H1 (cell line): ENCODE results near the gene RASSF10. TPM values are rescaled to one million over a fixed set of nuclear protein-coding genes. Genes with fewer than 3 reads are reported as not detected.
A peak's percentile ranks its signal among the peaks of the same experiment; 100 is the strongest.

ENCODE experiments used
- CTCF ChIA-PET: fragments of 300-600 bp; sonication (Branson Sonifier 250); formaldehyde crosslinking; loops from one replicate; lab custom pipeline; 2021; ENCODE audit not compliant: partially characterized antibody; lab: Charles Lee
- POLR2A ChIA-PET: fragments of 300-600 bp; sonication (Branson Sonifier 250); formaldehyde crosslinking; loops from one replicate; lab custom pipeline; 2021; ENCODE audit warnings: inconsistent platforms; ENCODE audit not compliant: partially characterized antibody; lab: Charles Lee
- DNase-seq, 2 experiments: peaks; one replicate each; pipeline versions ENCODE4 v3.0.0 to v3.0.0-alpha.2; 2010 to 2022; ENCODE audit warnings: low spot score in 2 of 2, low read depth in 1 of 2, mixed read lengths in 1 of 2
- FAIRE-seq: peaks from 2 replicates; lab custom pipeline; 2011; peaks lifted over from hg19 to GRCh38; lab: Jason Lieb, UNC
- H2AFZ ChIP-seq: 2 replicates; pipeline ENCODE4 v1.8.1; 2012; ENCODE audit warnings: low read length, inconsistent platforms
- H2AK5ac ChIP-seq: 2 replicates; pipeline ENCODE4 v1.6.1; 2013; ENCODE audit warnings: low read depth, low read length
- H2BK120ac ChIP-seq: replicated peaks from 2 replicates; pipeline ENCODE3; 2013; ENCODE audit warnings: low read depth, low read length, inconsistent platforms
- H2BK12ac ChIP-seq: 2 replicates; pipeline ENCODE4 v1.6.1; 2013; ENCODE audit warnings: low read depth, low read length
- H2BK15ac ChIP-seq: 2 replicates; pipeline ENCODE4 v1.6.1; 2013; ENCODE audit warnings: low read length
- H2BK20ac ChIP-seq: 2 replicates; pipeline ENCODE4 v1.6.1; 2013; ENCODE audit warnings: low read length
- H2BK5ac ChIP-seq: 2 replicates; pipeline ENCODE4 v1.6.1; 2013; ENCODE audit warnings: low read depth, low read length
- H3K14ac ChIP-seq: 2 replicates; pipeline ENCODE4 v1.6.1; 2013; ENCODE audit warnings: inconsistent platforms; ENCODE audit not compliant: insufficient read length
- H3K18ac ChIP-seq: 2 replicates; pipeline ENCODE4 v1.6.1; 2013; ENCODE audit warnings: low read length; ENCODE audit errors: extremely low read depth
- H3K23ac ChIP-seq: 2 replicates; pipeline ENCODE4 v1.6.1; 2013; ENCODE audit warnings: inconsistent platforms; ENCODE audit not compliant: insufficient read length
- H3K23me2 ChIP-seq: 2 replicates; pipeline ENCODE4 v1.6.1; 2013; ENCODE audit warnings: low read depth, low read length
- H3K27ac ChIP-seq: 2 replicates; pipeline ENCODE4 v1.6.1; 2011; ENCODE audit warnings: low read depth, low read length, inconsistent platforms
- H3K27me3 ChIP-seq, 4 experiments: replicated peaks in 1 of 4; 1 replicate in 1 of 4; 2 replicates in 3 of 4; pipeline versions ENCODE4 v1.6.1 to v1.8.1; 2011 to 2013; ENCODE audit warnings: low read length in 3 of 4, mild to moderate bottlenecking in 3 of 4, inconsistent platforms in 2 of 4, mixed read lengths in 2 of 4, moderate library complexity in 1 of 4; ENCODE audit not compliant: control insufficient read depth in 3 of 4, insufficient read depth in 3 of 4; ENCODE audit errors: extremely low read depth in 1 of 4
- H3K36me3 ChIP-seq, 4 experiments: 2 replicates each; pipeline versions ENCODE4 v1.6.1 to v1.8.1; 2011 to 2013; ENCODE audit warnings: mild to moderate bottlenecking in 4 of 4, low read length in 3 of 4, moderate library complexity in 2 of 4, control low read depth in 1 of 4, inconsistent platforms in 1 of 4; ENCODE audit not compliant: insufficient read depth in 4 of 4, control insufficient read depth in 2 of 4
- H3K4ac ChIP-seq: replicated peaks from 2 replicates; pipeline ENCODE3; 2013; ENCODE audit warnings: low read length, low read depth, mixed read lengths, inconsistent platforms; ENCODE audit not compliant: insufficient read length
- H3K4me1 ChIP-seq, 4 experiments: replicated peaks in 1 of 4; 1 replicate in 1 of 4; 2 replicates in 3 of 4; pipeline versions ENCODE4 v1.6.1 to v1.8.1; 2011 to 2013; ENCODE audit warnings: low read length in 3 of 4, inconsistent platforms in 2 of 4, mixed read lengths in 1 of 4; ENCODE audit not compliant: insufficient read depth in 4 of 4, control insufficient read depth in 3 of 4
- H3K4me2 ChIP-seq, 2 experiments: 2 replicates each; pipeline versions ENCODE4 v1.6.1 to v1.8.1; 2011 to 2013; ENCODE audit warnings: low read depth in 2 of 2, low read length in 2 of 2, control low read depth in 1 of 2, inconsistent platforms in 1 of 2, mild to moderate bottlenecking in 1 of 2; ENCODE audit not compliant: insufficient read depth in 1 of 2
- H3K4me3 ChIP-seq, 4 experiments: fragments of 200-600, 300-600 bp in 1 of 4; sonication (generic), shearing (Covaris generic), sonication (Bioruptor Twin) in 1 of 4; 2 replicates each; pipeline versions ENCODE4 v1.5.1 to v1.8.1; 2011 to 2016; ENCODE audit warnings: low read length in 4 of 4, low read depth in 3 of 4, control low read depth in 2 of 4, inconsistent platforms in 2 of 4, mild to moderate bottlenecking in 2 of 4, mixed read lengths in 1 of 4, moderate library complexity in 1 of 4; ENCODE audit not compliant: insufficient read depth in 2 of 4; ENCODE audit errors: extremely low read depth in 1 of 4
- H3K56ac ChIP-seq: replicated peaks from 2 replicates; pipeline ENCODE3; 2013; ENCODE audit warnings: low read depth, mild to moderate bottlenecking, mixed read lengths, low read length, inconsistent platforms; ENCODE audit not compliant: insufficient read length
- H3K79me1 ChIP-seq: 2 replicates; pipeline ENCODE4 v1.6.1; 2013; ENCODE audit warnings: low read depth, low read length, control low read depth
- H3K79me2 ChIP-seq, 2 experiments: 2 replicates each; pipeline versions ENCODE4 v1.6.1 to v1.8.1; 2012 to 2013; ENCODE audit warnings: low read length in 2 of 2, mild to moderate bottlenecking in 2 of 2, inconsistent platforms in 1 of 2; ENCODE audit not compliant: insufficient read depth in 2 of 2, control insufficient read depth in 1 of 2
- H3K9ac ChIP-seq, 4 experiments: replicated peaks in 1 of 4; 1 replicate in 1 of 4; 2 replicates in 3 of 4; pipeline versions ENCODE4 v1.6.1 to v1.8.1; 2011 to 2013; ENCODE audit warnings: low read depth in 3 of 4, low read length in 3 of 4, control low read depth in 2 of 4, mild to moderate bottlenecking in 2 of 4, moderate library complexity in 2 of 4, inconsistent platforms in 1 of 4; ENCODE audit errors: extremely low read depth in 1 of 4
- H3K9me3 ChIP-seq, 2 experiments: 2 replicates each; pipeline versions ENCODE4 v1.6.1 to v1.8.1; 2012 to 2013; ENCODE audit warnings: mild to moderate bottlenecking in 2 of 2, moderate library complexity in 2 of 2, control low read depth in 1 of 2, inconsistent platforms in 1 of 2, low read depth in 1 of 2, low read length in 1 of 2, mixed read lengths in 1 of 2; ENCODE audit not compliant: insufficient read depth in 2 of 2
- H4K20me1 ChIP-seq, 2 experiments: replicated peaks in 1 of 2; 2 replicates each; pipeline versions ENCODE3 to v1.8.1; 2011 to 2013; ENCODE audit warnings: inconsistent platforms in 2 of 2, low read length in 2 of 2, mild to moderate bottlenecking in 1 of 2; ENCODE audit not compliant: insufficient read depth in 2 of 2, control insufficient read depth in 1 of 2
- H4K5ac ChIP-seq: 2 replicates; pipeline ENCODE4 v1.6.1; 2013; ENCODE audit warnings: low read length, low read depth, mixed read lengths, inconsistent platforms; ENCODE audit not compliant: insufficient read length
- H4K8ac ChIP-seq: 2 replicates; pipeline ENCODE4 v1.8.0; 2013; ENCODE audit warnings: mild to moderate bottlenecking, moderate library complexity, low read length, inconsistent platforms; ENCODE audit not compliant: insufficient read depth; ENCODE audit errors: extremely low read depth
- H4K91ac ChIP-seq: replicated peaks from 2 replicates; pipeline ENCODE3; 2013; ENCODE audit warnings: low read length, mixed read lengths, inconsistent platforms; ENCODE audit not compliant: insufficient read length
- FOSL1 ChIP-seq: IDR thresholded peaks from 2 replicates; pipeline ENCODE4 v1.6.1; 2011; ENCODE audit warnings: mild to moderate bottlenecking, low read depth, low read length, moderate library complexity; ENCODE audit not compliant: insufficient read depth
- JUN ChIP-seq: IDR thresholded peaks from 2 replicates; pipeline ENCODE4 v1.6.1; 2011; ENCODE audit warnings: low read depth, mild to moderate bottlenecking, improper control_type of control experiment, low read length
- JUND ChIP-seq: IDR thresholded peaks from 2 replicates; pipeline ENCODE4 v1.6.1; 2011; ENCODE audit warnings: mild to moderate bottlenecking, improper control_type of control experiment, low read length
- PHF8 ChIP-seq: fragments of 200-600 bp; sonication (generic); conservative IDR thresholded peaks from 2 replicates; pipeline ENCODE4 v1.7.1; 2012; ENCODE audit warnings: low read depth, mild to moderate bottlenecking, inconsistent platforms, low read length, moderate library complexity
- SIRT6 ChIP-seq: IDR thresholded peaks from one replicate; pipeline ENCODE4 v1.7.1; 2012; ENCODE audit warnings: low read length, inconsistent platforms
- WGBS, 2 experiments: shearing (Covaris generic) in 1 of 2; methylation state at CpG; one replicate each; pipeline versions ENCODE4 v1.1.6 to v1.1.7; 2013 to 2015; ENCODE audit warnings: low lambda C conversion rate in 2 of 2, mixed read lengths in 2 of 2, inconsistent platforms in 1 of 2, low coverage in 1 of 2, missing lambda C conversion rate in 1 of 2; ENCODE audit not compliant: insufficient replicate concordance in 2 of 2, insufficient coverage in 1 of 2, insufficient read length in 1 of 2; ENCODE audit errors: extremely low coverage in 1 of 2, missing lambda C conversion rate in 1 of 2; 5-methylcytosine and 5-hydroxymethylcytosine counted together
- long read RNA-seq, 2 experiments: library from RNA in 1 of 2; library from capped mRNA in 1 of 2; stranded (forward); transcript quantifications; one replicate each; pipeline ENCODE4 v2.0.0, GENCODE V29; 2021; ENCODE audit warnings: inconsistent platforms in 1 of 2
- polyA minus RNA-seq, 3 experiments: library from RNA; depleted of rRNA, polyadenylated mRNA; stranded (reverse); fragments of >200 nt; gene quantifications; 1 replicate in 2 of 3; 2 replicates in 1 of 3; pipeline ENCODE4 v1.2.3, GENCODE V29; 2011
- polyA plus RNA-seq, 7 experiments: library from polyadenylated mRNA; depleted of rRNA in 3 of 7; stranded (reverse) in 5 of 7; unstranded in 2 of 7; fragments of >200 nt in 5 of 7; fragments of 200-250 nt in 2 of 7; gene quantifications; 1 replicate in 5 of 7; 2 replicates in 1 of 7; 4 replicates in 1 of 7; pipeline versions ENCODE4 v1.2.1 to v1.2.3, GENCODE V29; 2011 to 2013; ENCODE audit warnings: missing spikeins in 2 of 7, mixed read lengths in 2 of 7
- total RNA-seq: library from RNA; stranded (reverse); fragmentation: NEBNext Ultra II Directional; extraction: Animal tissue kit (Norgen Biotek cat#: 25700); gene quantifications from 2 replicates; pipeline ENCODE4 v1.2.1, GENCODE V29; 2021
- TF ChIP-seq, protein P1 (sequence below): IDR thresholded peaks from 2 replicates; pipeline ENCODE4 v1.6.1; 2012; ENCODE audit warnings: low read length, inconsistent platforms

The RASSF10 gene
- total RNA-seq: 1.5 and 1.8 TPM in 2 replicates
- 0.51 and 0.99 TPM in 2 replicates for polyA plus RNA-seq (2011; rRNA removed)
- 0.90 TPM for polyA plus RNA-seq (2011; cell fraction: cytosol; rRNA removed)
- 1.2 TPM for polyA plus RNA-seq (2011; cell fraction: nucleus; rRNA removed)
- 0.75 to 1.2 TPM (median 1.0 TPM) in 4 replicates for polyA plus RNA-seq (2012, experiment 1 of 2)
- 0.55 TPM for polyA plus RNA-seq (2012, experiment 2 of 2)
- 1.1 TPM for polyA plus RNA-seq (2013, experiment 1 of 2)
- 1.1 TPM for polyA plus RNA-seq (2013, experiment 2 of 2)
- 0.98 TPM in 2 replicates for polyA minus RNA-seq (2011; rRNA and poly(A)+ RNA removed)
- 1.5 TPM for polyA minus RNA-seq (2011; cell fraction: cytosol; rRNA and poly(A)+ RNA removed)
- 3.3 TPM for polyA minus RNA-seq (2011; cell fraction: nucleus; rRNA and poly(A)+ RNA removed)
- long read RNA-seq, experiment 1, partial matches to known transcripts: 0 of 2 reads
- long read RNA-seq, experiment 1, other reads (novel, unspliced or antisense): 0 of 2 reads
- long read RNA-seq, experiment 2: 0 reads

GRCh38 chr11:13008625-13009475, at the start of gene RASSF10:
Gene RASSF10 (plus strand): TSS chr11:13009316. CDS start chr11:13009577, 261 bp downstream.
- Histone ChIP-seq H3K79me1 (no peaks in the 10 kb centered on the region), H4K8ac (peak within 1 kb of the TSS; percentile 76), H2BK20ac (peak within 1 kb of the TSS; percentile 41; the same call in 1 of the 2 replicates), H3K9ac (peak within 1 kb of the TSS in 2 of 4 experiments; percentile 25 to 31; a peak in 2 of 7 replicates), H2BK12ac (peak within 1 kb of the TSS; percentile 93), H3K23ac (no peak within 1 kb of the TSS), H2BK5ac (peak within 1 kb of the TSS; percentile 89; the same call in 1 of the 2 replicates), H3K18ac (peak within 1 kb of the TSS; percentile 95; the same call in 1 of the 2 replicates), H2BK15ac (peak within 1 kb of the TSS; percentile 93; the same call in 1 of the 2 replicates), H3K9me3 (peaks cover 0 to 6% of the 10 kb centered on the region in 2 experiments; a peak in 2 of 4 replicates), H4K91ac (peak within 1 kb of the TSS; percentile 68), H3K4ac (peak within 1 kb of the TSS; percentile 59), H2BK120ac (peak within 1 kb of the TSS; percentile 2), H3K4me2 (peak within 1 kb of the TSS; percentile 87 to 97), H4K5ac (peak within 1 kb of the TSS; percentile 23), H3K56ac (no peak within 1 kb of the TSS), H3K14ac (no peak within 1 kb of the TSS), H3K23me2 (peaks cover 21% of the 10 kb centered on the region; the same call in 1 of the 2 replicates), H3K4me1 (peaks cover 8 to 32% (median 18%) of the 10 kb centered on the region in 4 experiments), H3K27ac (peak within 1 kb of the TSS; percentile 37; the same call in 1 of the 2 replicates), H3K27me3 (peaks cover 13 to 56% (median 40%) of the 10 kb centered on the region in 4 experiments), H2AFZ (peak within 1 kb of the TSS; percentile 44; the same call in 1 of the 2 replicates), H3K4me3 (peak within 1 kb of the TSS; percentile 42 to 58 (median 46)), H4K20me1 (peaks cover 2 to 5% of the 10 kb centered on the region in 2 experiments), H2AK5ac (0 out of 2 replicates have a peak within 1 kb of the TSS, but pooled peaks have one; percentile 18), H3K79me2 (no peaks in the 10 kb centered on the region), H3K36me3 (no peaks in the 10 kb centered on the region)
- CTCF ChIA-PET: interaction anchor here (0.7 to 1.5 kb wide), 9 partner anchors 10 to 721 kb away, joined by 3 to 7 read pairs (median 4); no protein-coding TSS in a partner anchor
- POLR2A ChIA-PET: interaction anchor here (0.8 to 1.6 kb wide), 6 partner anchors 8 to 80 kb away, joined by 3 to 5 read pairs (median 3); no protein-coding TSS in a partner anchor
- 2% methylated on average over 46 of the region's 68 CpGs; no CpG with 5 or more reads in 1 of the 2 experiments for WGBS, 2 experiments
- FAIRE-seq (peak; percentile 71), DNase-seq (peak; percentile 77 to 95)
- TF ChIP-seq JUND (no peak), PHF8 (peak; percentile 51), SIRT6 (no peak), JUN (no peak), FOSL1 (no peak)
- TF ChIP-seq, protein P1, sequence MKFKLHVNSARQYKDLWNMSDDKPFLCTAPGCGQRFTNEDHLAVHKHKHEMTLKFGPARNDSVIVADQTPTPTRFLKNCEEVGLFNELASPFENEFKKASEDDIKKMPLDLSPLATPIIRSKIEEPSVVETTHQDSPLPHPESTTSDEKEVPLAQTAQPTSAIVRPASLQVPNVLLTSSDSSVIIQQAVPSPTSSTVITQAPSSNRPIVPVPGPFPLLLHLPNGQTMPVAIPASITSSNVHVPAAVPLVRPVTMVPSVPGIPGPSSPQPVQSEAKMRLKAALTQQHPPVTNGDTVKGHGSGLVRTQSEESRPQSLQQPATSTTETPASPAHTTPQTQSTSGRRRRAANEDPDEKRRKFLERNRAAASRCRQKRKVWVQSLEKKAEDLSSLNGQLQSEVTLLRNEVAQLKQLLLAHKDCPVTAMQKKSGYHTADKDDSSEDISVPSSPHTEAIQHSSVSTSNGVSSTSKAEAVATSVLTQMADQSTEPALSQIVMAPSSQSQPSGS: no peak
